Smooth muscle cell (in vitro differentiated cells): ENCODE measurements around the gene G2E3. TPM values are rescaled to one million over a fixed set of nuclear protein-coding genes. Genes with fewer than 3 reads are reported as not detected.
A peak's percentile ranks its signal among the peaks of the same experiment; 100 is the strongest.
"Not testable (repeated sequence)": the region's sequence is repeated elsewhere in the genome, so short reads cannot be mapped to it uniquely, and the experiment has no call there.

Experiments used
- DNase-seq: peaks from one replicate; lab custom pipeline; 2025; ENCODE audit not compliant: unreplicated experiment; lab: John Stamatoyannopoulos, UW
- H2AFZ ChIP-seq: fragments of 200-600 bp; sonication (generic); 2 replicates; pipeline ENCODE4 v1.6.0; 2016; ENCODE audit warnings: antibody characterized with exemption, low read depth, mild to moderate bottlenecking
- H3F3A ChIP-seq: fragments of 200-600 bp; sonication (generic); 2 replicates; pipeline ENCODE4 v1.6.0; 2017; ENCODE audit warnings: antibody characterized with exemption, low read depth
- H3K27ac ChIP-seq: fragments of 200-600 bp; sonication (generic); 2 replicates; pipeline ENCODE4 v1.5.1; 2016; ENCODE audit warnings: low read depth, mild to moderate bottlenecking
- H3K27me3 ChIP-seq: fragments of 200-600 bp; sonication (generic); 2 replicates; pipeline ENCODE4 v1.6.1; 2016; ENCODE audit warnings: low read depth, mild to moderate bottlenecking
- H3K36me3 ChIP-seq: fragments of 200-600 bp; sonication (generic); 2 replicates; pipeline ENCODE4 v1.5.1; 2016; ENCODE audit warnings: low read depth
- H3K4me1 ChIP-seq: fragments of 200-600 bp; sonication (generic); 2 replicates; pipeline ENCODE4 v1.5.1; 2016; ENCODE audit warnings: low read depth
- H3K4me2 ChIP-seq: fragments of 200-600 bp; sonication (generic); 2 replicates; pipeline ENCODE4 v1.6.0; 2016; ENCODE audit warnings: mild to moderate bottlenecking
- H3K4me3 ChIP-seq: fragments of 200-600 bp; sonication (generic); 2 replicates; pipeline ENCODE4 v1.5.1; 2016; ENCODE audit warnings: mild to moderate bottlenecking
- H3K79me2 ChIP-seq: fragments of 200-600 bp; sonication (generic); 2 replicates; pipeline ENCODE4 v1.6.0; 2016; ENCODE audit warnings: low read depth, mild to moderate bottlenecking
- H3K9ac ChIP-seq: fragments of 200-600 bp; sonication (generic); 2 replicates; pipeline ENCODE4 v1.6.0; 2016; ENCODE audit warnings: low read depth
- H3K9me3 ChIP-seq: fragments of 200-600 bp; sonication (generic); replicated peaks from 2 replicates; pipeline ENCODE4 v1.5.1; 2016; ENCODE audit warnings: low read depth
- H4K20me1 ChIP-seq: fragments of 200-600 bp; sonication (generic); 2 replicates; pipeline ENCODE4 v1.6.0; 2016; ENCODE audit warnings: low read depth
- WGBS: methylation state at CpG from one replicate; pipeline ENCODE4 v1.1.7; 2016; ENCODE audit warnings: low lambda C conversion rate; 5-methylcytosine and 5-hydroxymethylcytosine counted together
- polyA plus RNA-seq: library from polyadenylated mRNA; unstranded; fragments of >200 nt; fragmentation: Nextera tagmentation; extraction: Ambion mirVana; gene quantifications from 2 replicates; pipeline ENCODE4 v1.2.1, GENCODE V29; 2016
- total RNA-seq: library from RNA; depleted of rRNA; stranded (reverse); fragments of >200 nt; gene quantifications from 2 replicates; pipeline ENCODE4 v1.2.3, GENCODE V29; 2014
- TF ChIP-seq, protein P1 (sequence below): fragments of 200-600 bp; sonication (generic); IDR thresholded peaks from 2 replicates; pipeline ENCODE4 v1.5.1; 2017; ENCODE audit warnings: borderline replicate concordance, mild to moderate bottlenecking, antibody characterized with exemption; ENCODE audit not compliant: insufficient read depth, poor library complexity, severe bottlenecking

Gene G2E3
- total and polyA plus RNA-seq, 2 experiments from 2014 or later: 15.2 to 25.1 TPM

DNA sequence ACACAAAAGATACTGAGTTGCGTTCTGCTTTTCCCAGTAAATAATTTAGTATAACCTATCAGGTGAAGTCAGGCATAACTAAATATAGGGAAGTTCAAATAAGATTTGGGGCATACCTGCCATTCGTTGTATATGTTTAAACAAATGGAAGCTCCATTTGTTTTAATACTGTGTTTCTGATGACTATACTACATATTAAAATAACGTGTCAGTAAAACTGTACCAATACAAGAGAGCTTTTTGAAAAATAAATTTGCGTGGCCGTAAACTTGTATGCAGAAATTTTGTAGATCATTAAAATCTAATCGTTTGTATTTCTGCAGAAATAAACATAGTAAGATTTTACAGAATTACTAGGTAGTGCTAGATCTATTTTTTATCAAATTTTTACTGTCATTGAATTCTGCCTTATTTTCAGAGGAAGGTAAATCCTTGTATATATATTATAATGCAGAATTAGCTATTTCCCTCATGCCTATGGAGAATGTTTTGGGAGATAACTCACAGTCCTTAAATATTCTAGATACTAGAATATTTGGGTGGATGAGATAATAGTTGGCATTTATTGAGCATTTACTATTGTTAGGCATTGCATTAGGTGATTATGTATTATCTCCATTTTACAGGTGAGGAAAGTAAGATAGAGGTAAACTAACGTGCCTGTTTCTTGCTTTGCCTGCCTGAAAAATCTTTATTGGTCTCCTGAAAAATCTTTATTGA is 64.6 kb downstream of the G2E3 start:
- WGBS: 84% methylated on average over 7 of the region's 7 CpGs
- Histone ChIP-seq H3K36me3 (no peaks in the 10 kb centered on the region), H3K9me3 (no peaks in the 10 kb centered on the region), H3K27me3 (no peaks in the 10 kb centered on the region), H3K79me2 (peaks cover 60% of the 10 kb centered on the region), H3K4me3 (peak overlapping the region; percentile 82), H2AFZ (no peak overlapping the region), H3F3A (peaks cover 4% of the 10 kb centered on the region), H3K4me1 (peaks cover 12% of the 10 kb centered on the region), H4K20me1 (peaks cover 45% of the 10 kb centered on the region), H3K9ac (peak overlapping the region; percentile 93), H3K27ac (no peak overlapping the region), H3K4me2 (peak overlapping the region; percentile 97)
- TF ChIP-seq, protein P1, sequence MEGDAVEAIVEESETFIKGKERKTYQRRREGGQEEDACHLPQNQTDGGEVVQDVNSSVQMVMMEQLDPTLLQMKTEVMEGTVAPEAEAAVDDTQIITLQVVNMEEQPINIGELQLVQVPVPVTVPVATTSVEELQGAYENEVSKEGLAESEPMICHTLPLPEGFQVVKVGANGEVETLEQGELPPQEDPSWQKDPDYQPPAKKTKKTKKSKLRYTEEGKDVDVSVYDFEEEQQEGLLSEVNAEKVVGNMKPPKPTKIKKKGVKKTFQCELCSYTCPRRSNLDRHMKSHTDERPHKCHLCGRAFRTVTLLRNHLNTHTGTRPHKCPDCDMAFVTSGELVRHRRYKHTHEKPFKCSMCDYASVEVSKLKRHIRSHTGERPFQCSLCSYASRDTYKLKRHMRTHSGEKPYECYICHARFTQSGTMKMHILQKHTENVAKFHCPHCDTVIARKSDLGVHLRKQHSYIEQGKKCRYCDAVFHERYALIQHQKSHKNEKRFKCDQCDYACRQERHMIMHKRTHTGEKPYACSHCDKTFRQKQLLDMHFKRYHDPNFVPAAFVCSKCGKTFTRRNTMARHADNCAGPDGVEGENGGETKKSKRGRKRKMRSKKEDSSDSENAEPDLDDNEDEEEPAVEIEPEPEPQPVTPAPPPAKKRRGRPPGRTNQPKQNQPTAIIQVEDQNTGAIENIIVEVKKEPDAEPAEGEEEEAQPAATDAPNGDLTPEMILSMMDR: no peak
- DNase-seq: no peak

DNA sequence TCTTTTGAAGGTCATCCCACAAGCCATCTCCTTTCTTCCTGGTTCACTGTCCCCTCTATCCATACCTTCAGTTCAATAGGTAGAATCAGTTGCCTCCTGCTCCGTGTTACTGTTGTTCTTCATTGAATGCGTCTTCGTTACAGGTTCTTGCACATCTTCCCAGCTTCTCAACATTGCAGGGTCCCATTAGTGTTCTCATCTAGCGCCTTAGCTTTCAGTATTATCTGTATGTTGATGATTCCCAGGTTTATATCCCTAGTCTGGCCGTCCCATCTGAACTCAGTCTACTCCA is 65.1 kb downstream of the G2E3 start:
- peaks cover 4% of the 10 kb centered on the region for H3F3A ChIP-seq
- WGBS: over 99% methylated on average over 5 of the region's 5 CpGs
- TF ChIP-seq, protein P1: no peak
- peak overlapping the region; percentile 97 for H3K4me2 ChIP-seq
- peaks cover 50% of the 10 kb centered on the region for H4K20me1 ChIP-seq
- H3K4me1 ChIP-seq: peaks cover 12% of the 10 kb centered on the region
- no peak overlapping the region for H2AFZ ChIP-seq
- peak overlapping the region; percentile 82 for H3K4me3 ChIP-seq
- H3K27me3 ChIP-seq: no peaks in the 10 kb centered on the region
- no peaks in the 10 kb centered on the region for H3K9me3 ChIP-seq
- H3K79me2 ChIP-seq: peaks cover 66% of the 10 kb centered on the region
- no peak overlapping the region for H3K9ac ChIP-seq
- no peaks in the 10 kb centered on the region for H3K36me3 ChIP-seq
- no peak overlapping the region for H3K27ac ChIP-seq
- DNase-seq: no peak

DNA sequence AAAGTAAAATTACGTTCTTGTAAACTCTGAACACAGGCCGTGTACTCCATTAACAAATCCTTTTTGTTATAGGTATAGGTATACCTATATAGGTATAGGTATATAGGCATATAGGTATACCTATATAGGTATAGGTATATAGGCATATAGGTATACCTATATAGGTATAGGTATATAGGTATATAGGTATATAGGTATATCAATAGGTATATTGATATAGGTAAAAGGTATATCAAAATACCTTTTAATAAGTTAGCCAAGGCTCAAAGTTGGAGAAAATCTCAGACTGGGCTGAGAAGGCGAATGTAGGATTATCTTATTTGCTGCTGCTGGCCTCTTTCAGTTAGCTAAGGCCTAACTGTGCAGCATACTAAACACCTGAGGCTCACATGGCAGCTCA is 66.6 kb downstream of the G2E3 start:
- Histone ChIP-seq H3F3A (no peaks in the 10 kb centered on the region), H3K4me3 (no peak overlapping the region), H3K27me3 (no peaks in the 10 kb centered on the region), H3K4me2 (no peak overlapping the region), H2AFZ (no peak overlapping the region), H3K36me3 (no peaks in the 10 kb centered on the region), H4K20me1 (peaks cover 65% of the 10 kb centered on the region), H3K79me2 (peaks cover 80% of the 10 kb centered on the region), H3K4me1 (peaks cover 12% of the 10 kb centered on the region), H3K9me3 (no peaks in the 10 kb centered on the region), H3K9ac (no peak overlapping the region), H3K27ac (no peak overlapping the region)
- TF ChIP-seq, protein P1: no peak
- no peak for DNase-seq
- 97% methylated on average over 3 of the region's 3 CpGs for WGBS

DNA sequence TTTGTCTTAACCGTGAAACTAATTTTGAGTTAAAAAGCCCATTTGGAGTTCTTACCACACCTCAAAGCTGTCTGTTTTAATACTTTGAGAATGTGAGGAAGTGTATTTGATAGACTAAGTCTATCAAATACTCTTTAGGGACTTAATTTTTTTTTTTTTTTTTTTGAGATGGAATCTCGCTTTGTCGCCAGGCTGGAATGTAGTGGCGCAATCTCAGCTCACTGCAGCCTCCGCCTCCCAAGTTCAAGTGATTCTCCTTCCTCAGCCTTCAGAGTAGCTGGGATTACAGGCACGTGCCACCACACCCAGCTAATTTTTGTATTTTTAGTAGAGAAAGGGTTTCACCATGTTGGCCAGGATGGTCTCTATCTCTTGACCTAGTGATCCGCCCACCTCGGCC is 70.5 kb downstream of the G2E3 start:
- H3K4me3 ChIP-seq, H3K9ac ChIP-seq, H3K4me1 ChIP-seq, H3K36me3 ChIP-seq, H3K27me3 ChIP-seq, H3K27ac ChIP-seq, H2AFZ ChIP-seq, H3F3A ChIP-seq, DNase-seq, H3K4me2 ChIP-seq, H3K9me3 ChIP-seq: not testable (repeated sequence)
- peaks cover 89% of the 10 kb centered on the region for H3K79me2 ChIP-seq
- 73% methylated on average over 8 of the region's 8 CpGs for WGBS
- peaks cover 95% of the 10 kb centered on the region for H4K20me1 ChIP-seq
